HG03097 (cell line): ENCODE measurements around the gene TP53.

Source experiments
- ATAC-seq: cut with Tn5 transposase; IDR thresholded peaks from one replicate; pipeline ENCODE4 v1.9.1; 2021; ENCODE audit not compliant: unreplicated experiment, low FRiP score

Gene TP53

GRCh38 chr17:7687072-7687907 lies at the start of gene TP53:
TSS of gene TP53 (minus strand) at chr17:7687490. CDS start at chr17:7676594, 10,896 bp downstream.
- no peak for ATAC-seq

GRCh38 chr17:7732981-7733539 lies 45.8 kb upstream of the TP53 start:
- ATAC-seq: no peak

- ATAC-seq: no peak
These were observed 42.5 kb upstream of the TP53 start for GRCh38 chr17:7729816-7730215.

GRCh38 chr17:7727886-7728285 lies 40.6 kb upstream of the TP53 start:
- ATAC-seq: no peak

GRCh38 chr17:7721612-7722011 lies 34.3 kb upstream of the TP53 start:
- ATAC-seq: no peak

GRCh38 chr17:7720125-7720524 lies 32.8 kb upstream of the TP53 start:
- no peak for ATAC-seq

- ATAC-seq: no peak
These were observed 32.4 kb upstream of the TP53 start for GRCh38 chr17:7719661-7720060.

GRCh38 chr17:7717756-7718350 lies 30.6 kb upstream of the TP53 start:
- no peak for ATAC-seq

- ATAC-seq: no peak
These were observed 29.8 kb upstream of the TP53 start, which contains the start of gene DNAH2 for GRCh38 chr17:7716901-7717755. TSS of gene DNAH2 (plus strand) at chr17:7717744. CDS start at chr17:7719735, 1,991 bp downstream.

GRCh38 chr17:7715936-7716886 lies 28.9 kb upstream of the TP53 start:
- no peak for ATAC-seq

GRCh38 chr17:7714721-7715594 lies 27.7 kb upstream of the TP53 start:
- ATAC-seq: no peak

- no peak for ATAC-seq
These were observed 26.5 kb upstream of the TP53 start for GRCh38 chr17:7713782-7714181.

GRCh38 chr17:7712111-7712771 lies 25.0 kb upstream of the TP53 start:
- ATAC-seq: no peak

- no peak for ATAC-seq
These were observed 23.9 kb upstream of the TP53 start for GRCh38 chr17:7711051-7711755.

- no peak for ATAC-seq
These were observed 23.0 kb upstream of the TP53 start for GRCh38 chr17:7710301-7710700.

GRCh38 chr17:7709031-7709430 lies 21.7 kb upstream of the TP53 start:
- ATAC-seq: no peak

- ATAC-seq: no peak
These were observed 20.8 kb upstream of the TP53 start for GRCh38 chr17:7707858-7708750.
